GM19239 (cell line): ENCODE results near the gene TNS1.
A peak's percentile ranks its signal among the peaks of the same experiment; 100 is the strongest.
"Not testable (repeated sequence)": the region's sequence is repeated elsewhere in the genome, so short reads cannot be mapped to it uniquely, and the experiment has no call there.

ENCODE experiments used
- DNase-seq: peaks from one replicate; pipeline ENCODE4 v3.0.0; 2011; ENCODE audit warnings: low spot score; ENCODE audit not compliant: insufficient read length
- FAIRE-seq: peaks from 2 replicates; lab custom pipeline; 2011; peaks lifted over from hg19 to GRCh38; lab: Jason Lieb, UNC

TNS1 gene

GRCh38 chr2:217808967-217809366 lies 193.8 kb downstream of the TNS1 start:
- DNase-seq, FAIRE-seq: not testable (repeated sequence)

GRCh38 chr2:217808326-217808725 lies 194.5 kb downstream of the TNS1 start:
- no peak for FAIRE-seq
- no peak for DNase-seq

GRCh38 chr2:217807753-217808152 lies 195.0 kb downstream of the TNS1 start:
- no peak for DNase-seq
- FAIRE-seq: no peak

GRCh38 chr2:217807025-217807424 lies 195.8 kb downstream of the TNS1 start:
- DNase-seq (no peak), FAIRE-seq (no peak)

GRCh38 chr2:217806482-217806765 lies 196.4 kb downstream of the TNS1 start:
- no peak for DNase-seq
- FAIRE-seq: no peak

- DNase-seq (no peak), FAIRE-seq (no peak)
These were observed 196.9 kb downstream of the TNS1 start for GRCh38 chr2:217805668-217806481.

- no peak for FAIRE-seq
- no peak for DNase-seq
These were observed 197.8 kb downstream of the TNS1 start for GRCh38 chr2:217804791-217805667.

- FAIRE-seq: no peak
- no peak for DNase-seq
These were observed 198.5 kb downstream of the TNS1 start for GRCh38 chr2:217804338-217804737.

- no peak for DNase-seq
- no peak for FAIRE-seq
These were observed 199.2 kb downstream of the TNS1 start for GRCh38 chr2:217803653-217803960.

- no peak for FAIRE-seq
- no peak for DNase-seq
These were observed 199.7 kb downstream of the TNS1 start for GRCh38 chr2:217802876-217803652.

GRCh38 chr2:217802266-217802665 lies 200.5 kb downstream of the TNS1 start:
- FAIRE-seq: no peak
- no peak for DNase-seq

GRCh38 chr2:217801711-217802110 lies 201.1 kb downstream of the TNS1 start:
- FAIRE-seq: no peak

GRCh38 chr2:217801115-217801531 lies 201.7 kb downstream of the TNS1 start:
- FAIRE-seq (no peak), DNase-seq (no peak)

More at GRCh38 chr2:217801711-217802110, 201.1 kb downstream of the TNS1 start:
- no peak for DNase-seq

GRCh38 chr2:217800433-217801114 lies 202.2 kb downstream of the TNS1 start:
- FAIRE-seq: no peak
- no peak for DNase-seq

GRCh38 chr2:217799563-217800432 lies 203.0 kb downstream of the TNS1 start:
- no peak for FAIRE-seq
- DNase-seq: no peak

GRCh38 chr2:217798743-217799562 lies 203.8 kb downstream of the TNS1 start:
- DNase-seq (no peak), FAIRE-seq (peak; percentile 21)

- no peak for DNase-seq
- no peak for FAIRE-seq
These were observed 204.6 kb downstream of the TNS1 start for GRCh38 chr2:217798191-217798590.

- FAIRE-seq (no peak), DNase-seq (no peak)
These were observed 205.1 kb downstream of the TNS1 start for GRCh38 chr2:217797661-217798069.
